Mesenteric fat pad (tissue), 1 donor: Measurements from ENCODE around the gene DYRK1A. TPM values are rescaled to one million over a fixed set of nuclear protein-coding genes. Genes with fewer than 3 reads are reported as not detected.
"Not testable (repeated sequence)": the region's sequence is repeated elsewhere in the genome, so short reads cannot be mapped to it uniquely, and the experiment has no call there.

Experiments
- DNase-seq: peaks from one replicate; pipeline ENCODE4 v3.0.0-alpha.2; 2020; ENCODE audit warnings: low spot score
- total RNA-seq: library from RNA; stranded (reverse); fragmentation: NEBNext Ultra II Directional; extraction: Animal tissue kit (Norgen Biotek cat#: 25700); gene quantifications from one replicate; pipeline ENCODE4 v1.2.1, GENCODE V29; 2021
- donor health status: DM: yes; HTN: yes; CAD: no.

DYRK1A gene
- total RNA-seq, 1 donor from 2014 or later = 48.8 TPM

- DNase-seq = no peak
These were observed 117.2 kb downstream of the DYRK1A start for GRCh38 chr21:37483776-37484175.

GRCh38 chr21:37484535-37485474, 118.2 kb downstream of the DYRK1A start:
- no peak for DNase-seq

- no peak for DNase-seq
These were observed 123.0 kb downstream of the DYRK1A start for GRCh38 chr21:37489553-37489952.

DNA sequence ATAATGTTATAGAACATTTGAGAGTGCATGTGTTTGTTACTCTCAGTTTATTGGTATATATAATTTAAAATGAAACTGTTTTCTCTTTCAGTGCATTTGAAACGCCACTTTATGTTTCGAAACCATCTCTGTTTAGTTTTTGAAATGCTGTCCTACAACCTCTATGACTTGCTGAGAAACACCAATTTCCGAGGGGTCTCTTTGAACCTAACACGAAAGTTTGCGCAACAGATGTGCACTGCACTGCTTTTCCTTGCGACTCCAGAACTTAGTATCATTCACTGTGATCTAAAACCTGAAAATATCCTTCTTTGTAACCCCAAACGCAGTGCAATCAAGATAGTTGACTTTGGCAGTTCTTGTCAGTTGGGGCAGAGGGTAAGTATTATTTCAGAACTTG, 123.5 kb downstream of the DYRK1A start:
- no peak for DNase-seq

DNA sequence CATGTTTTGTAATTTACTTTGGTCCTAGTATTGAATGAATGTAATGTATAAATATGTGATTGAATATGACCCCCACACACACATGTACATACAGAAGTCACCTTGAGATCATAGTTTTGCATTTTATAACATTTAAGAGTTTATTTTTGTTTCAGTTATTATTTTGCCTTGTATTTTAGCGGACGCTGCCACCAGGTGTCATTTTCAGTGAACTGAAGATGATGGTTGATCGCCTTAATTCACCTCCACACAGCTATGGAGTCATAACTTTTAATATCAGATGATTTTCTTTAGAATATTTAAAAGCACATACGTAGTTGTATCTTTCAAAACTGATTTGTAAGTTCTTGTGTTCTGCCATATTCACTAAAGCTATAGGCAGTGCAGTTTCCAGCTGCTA, 130.4 kb downstream of the DYRK1A start:
- no peak for DNase-seq

- no peak for DNase-seq
These were observed 132.1 kb downstream of the DYRK1A start for GRCh38 chr21:37498664-37499063.

- no peak for DNase-seq
These were observed 136.4 kb downstream of the DYRK1A start for GRCh38 chr21:37502947-37503346.

- no peak for DNase-seq
These were observed 137.4 kb downstream of the DYRK1A start for GRCh38 chr21:37503848-37504467.

DNA sequence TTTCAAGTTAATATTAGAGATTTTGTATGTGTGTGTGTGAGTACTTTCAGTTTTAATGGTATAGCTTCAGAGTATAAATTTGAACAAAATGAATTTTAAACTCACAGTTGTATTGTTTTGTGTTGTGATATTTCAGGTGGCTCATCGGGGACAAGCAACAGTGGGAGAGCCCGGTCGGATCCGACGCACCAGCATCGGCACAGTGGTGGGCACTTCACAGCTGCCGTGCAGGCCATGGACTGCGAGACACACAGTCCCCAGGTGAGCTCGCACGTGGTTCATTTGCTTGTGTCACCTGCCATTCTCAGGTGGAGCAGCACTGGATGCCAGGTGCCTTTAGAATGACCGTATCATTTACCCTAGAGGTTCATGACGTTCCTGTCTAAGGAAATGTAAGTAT, 139.4 kb downstream of the DYRK1A start:
- no peak for DNase-seq

DNA sequence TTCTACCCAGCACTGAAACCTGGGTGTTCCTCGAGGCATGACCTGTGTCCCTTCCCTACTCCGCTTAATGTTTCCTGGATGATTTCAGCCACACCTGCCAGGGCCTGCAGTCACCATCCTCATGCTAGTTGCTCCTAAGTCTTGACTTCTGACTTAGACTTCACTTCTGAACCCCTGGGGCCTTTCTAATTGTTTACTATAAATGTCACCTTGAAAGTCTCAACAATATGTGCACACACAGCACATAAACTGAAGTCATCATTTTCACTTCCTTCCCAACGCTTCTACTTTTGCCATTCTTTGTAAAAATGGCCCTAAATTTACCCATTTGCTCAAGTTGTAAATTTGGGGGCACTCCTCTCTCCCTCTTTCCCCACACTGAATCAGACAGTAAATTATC, 141.1 kb downstream of the DYRK1A start:
- no peak for DNase-seq

GRCh38 chr21:37508341-37508740, 141.8 kb downstream of the DYRK1A start:
- no peak for DNase-seq

DNA sequence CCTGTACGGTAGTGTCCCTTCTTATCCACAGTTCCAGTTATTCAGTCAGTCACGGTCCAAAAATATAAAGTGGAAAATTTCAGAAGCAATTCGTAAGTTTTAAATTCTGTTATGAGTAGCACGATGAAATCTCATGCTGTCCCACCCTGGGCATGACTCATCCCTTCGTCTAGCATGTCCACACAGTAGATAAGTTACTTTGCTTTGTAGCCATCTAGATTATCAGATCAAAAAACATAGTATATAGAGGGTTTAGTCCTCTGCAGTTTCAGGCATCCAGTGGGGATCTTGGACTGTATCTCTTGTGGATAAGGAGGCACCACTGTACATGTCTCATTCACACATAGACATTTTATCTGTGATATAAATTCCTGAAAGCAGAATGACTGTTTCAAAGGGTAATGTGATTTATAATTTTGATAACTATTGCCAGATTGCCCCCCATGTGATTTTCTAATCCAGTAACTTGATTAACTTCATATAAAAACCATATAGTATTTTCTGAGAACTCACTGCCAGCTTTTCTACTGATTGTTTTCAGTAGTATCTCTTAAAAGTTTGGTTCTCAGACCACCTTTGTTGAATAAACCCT, 143.3 kb downstream of the DYRK1A start:
- DNase-seq = no peak

DNA sequence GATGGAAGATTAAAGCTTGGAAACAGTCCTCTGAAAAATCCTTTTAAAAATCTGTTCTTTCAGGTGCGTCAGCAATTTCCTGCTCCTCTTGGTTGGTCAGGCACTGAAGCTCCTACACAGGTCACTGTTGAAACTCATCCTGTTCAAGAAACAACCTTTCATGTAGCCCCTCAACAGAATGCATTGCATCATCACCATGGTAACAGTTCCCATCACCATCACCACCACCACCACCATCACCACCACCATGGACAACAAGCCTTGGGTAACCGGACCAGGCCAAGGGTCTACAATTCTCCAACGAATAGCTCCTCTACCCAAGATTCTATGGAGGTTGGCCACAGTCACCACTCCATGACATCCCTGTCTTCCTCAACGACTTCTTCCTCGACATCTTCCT, 145.3 kb downstream of the DYRK1A start:
- DNase-seq = no peak

DNA sequence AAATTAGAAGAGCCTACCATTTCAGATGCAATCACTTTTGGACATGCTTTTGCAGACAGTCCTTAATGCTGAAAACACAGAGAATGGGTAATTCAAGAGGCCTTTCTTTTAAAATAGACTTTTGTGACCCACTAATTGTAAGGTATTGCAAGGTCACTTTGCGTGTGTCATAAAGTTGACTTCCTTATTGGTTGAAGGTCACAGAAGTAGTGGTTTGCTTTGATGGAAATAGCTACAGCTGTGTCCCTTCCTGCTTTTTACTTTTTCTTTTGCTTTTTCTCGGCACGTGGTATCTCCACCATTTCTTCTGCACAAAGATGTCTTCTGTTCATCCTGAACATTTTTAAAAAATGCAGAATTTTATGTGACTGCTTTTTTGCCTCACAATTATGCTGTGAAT, 146.8 kb downstream of the DYRK1A start:
- no peak for DNase-seq

DNA sequence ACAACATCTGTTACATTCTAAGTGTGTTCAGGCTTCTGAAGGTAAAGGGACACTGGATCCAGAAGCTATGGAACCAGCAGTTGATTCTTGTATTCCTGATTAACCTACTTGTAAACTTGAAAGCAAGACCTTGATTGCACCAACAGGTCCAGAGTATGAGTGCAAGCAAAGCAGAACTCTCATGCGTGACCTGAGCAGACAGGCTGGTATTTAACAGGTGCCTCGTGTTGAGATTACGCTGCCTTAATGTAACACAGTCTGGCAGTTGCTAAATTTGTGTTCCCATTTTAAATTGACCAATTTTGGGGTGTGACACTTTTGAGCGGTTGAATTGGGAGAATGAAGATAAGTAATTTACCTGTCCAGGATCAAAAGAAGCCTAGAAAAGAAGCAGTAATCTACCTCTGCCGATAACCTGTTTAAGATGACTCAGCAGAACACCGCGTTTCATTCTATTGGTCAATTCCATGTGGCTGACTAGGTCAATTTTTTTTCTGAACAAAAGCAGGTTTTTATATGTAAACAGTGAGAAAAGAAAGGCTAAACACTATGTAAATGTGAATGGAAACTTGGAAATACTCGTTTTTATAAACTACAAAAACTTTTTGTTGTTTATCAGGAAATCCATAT, 147.6 kb downstream of the DYRK1A start:
- DNase-seq = no peak

- DNase-seq = no peak
These were observed 150.4 kb downstream of the DYRK1A start for GRCh38 chr21:37516998-37517397.

DNA sequence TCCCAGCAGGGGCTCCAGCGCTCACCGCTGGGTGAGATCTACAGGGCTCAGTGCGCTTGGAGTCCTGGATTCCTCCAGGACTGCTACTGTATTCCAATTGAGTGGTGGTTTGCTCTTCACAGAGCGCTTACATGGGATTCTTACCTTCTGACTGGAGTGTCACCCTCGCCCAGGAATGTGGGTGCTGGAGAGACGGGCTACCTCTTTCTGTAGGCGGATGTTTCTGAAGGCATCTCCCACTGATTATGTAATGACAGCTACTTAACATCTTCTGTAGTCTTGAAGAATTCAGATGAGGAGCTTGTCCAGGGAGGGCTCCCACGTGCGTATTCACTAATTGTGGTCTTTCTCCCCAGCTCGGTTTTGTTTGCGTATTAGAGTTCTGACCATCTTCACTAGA, 154.2 kb downstream of the DYRK1A start:
- no peak for DNase-seq

DNA sequence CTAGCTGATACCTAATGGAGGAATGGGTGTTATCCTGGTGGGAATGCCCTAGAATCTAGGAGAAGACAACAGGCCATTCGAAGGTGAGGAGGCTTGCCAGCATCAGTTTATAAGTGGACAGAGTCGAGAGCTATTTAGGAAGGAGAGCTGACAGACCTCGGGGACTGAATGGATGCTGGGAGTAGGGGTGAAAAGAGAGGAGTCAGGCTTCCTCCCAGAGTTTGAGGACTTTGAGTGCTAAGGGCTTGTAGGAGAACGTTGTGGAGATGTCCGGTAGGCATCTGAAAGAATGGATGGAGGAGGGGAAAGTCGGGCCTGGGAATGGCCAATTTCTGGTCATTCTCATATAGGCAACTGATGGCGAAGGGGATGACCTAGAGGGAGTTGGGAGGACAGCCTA, 155.1 kb downstream of the DYRK1A start:
- DNase-seq = no peak

GRCh38 chr21:37522641-37523295, 156.2 kb downstream of the DYRK1A start:
- DNase-seq = no peak

DNA sequence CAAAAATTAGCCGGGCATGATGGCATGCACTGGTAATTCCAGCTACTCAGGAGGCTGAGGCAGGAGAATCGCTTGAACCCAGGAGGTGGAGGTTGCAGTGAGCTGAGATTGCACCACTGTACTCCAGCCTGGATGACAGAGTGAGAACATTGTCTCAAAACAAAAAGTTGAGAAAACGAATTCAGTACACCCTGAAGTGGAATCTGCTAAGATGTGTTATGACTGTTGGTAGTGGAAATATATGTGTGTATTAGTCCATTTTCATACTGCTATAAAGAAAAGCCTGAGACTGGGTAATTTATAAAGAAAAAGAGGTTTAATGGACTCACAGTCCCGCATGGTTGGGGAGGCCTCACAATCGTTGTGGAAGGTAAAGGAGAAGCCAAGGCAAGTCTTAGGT, 158.4 kb downstream of the DYRK1A start:
- not testable (repeated sequence) for DNase-seq

DNA sequence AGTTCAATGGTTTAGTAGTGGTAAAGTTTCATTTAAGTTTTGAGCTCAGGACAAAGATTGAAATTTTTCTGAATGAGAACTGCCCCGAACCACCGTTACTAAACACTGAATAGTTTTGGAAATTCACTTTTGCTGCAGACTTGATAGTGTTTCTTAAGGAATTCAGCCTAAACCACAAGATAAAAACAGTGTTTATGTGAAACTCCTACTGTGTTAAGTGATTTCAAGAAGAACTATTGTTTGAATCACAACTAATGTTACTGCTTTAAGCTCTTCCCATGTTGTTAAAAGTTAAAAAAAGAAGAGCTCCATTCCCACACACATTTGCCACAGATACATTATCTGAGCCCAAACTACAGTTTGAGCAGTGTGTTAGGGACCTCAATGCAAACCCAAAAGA, 159.2 kb downstream of the DYRK1A start:
- no peak for DNase-seq
